GM21529 (cell line): ENCODE data around the gene HOXA6.

Source experiments
- ATAC-seq: cut with Tn5 transposase; IDR thresholded peaks from one replicate; pipeline ENCODE4 v1.9.1; 2021; ENCODE audit not compliant: unreplicated experiment

Gene HOXA6

DNA sequence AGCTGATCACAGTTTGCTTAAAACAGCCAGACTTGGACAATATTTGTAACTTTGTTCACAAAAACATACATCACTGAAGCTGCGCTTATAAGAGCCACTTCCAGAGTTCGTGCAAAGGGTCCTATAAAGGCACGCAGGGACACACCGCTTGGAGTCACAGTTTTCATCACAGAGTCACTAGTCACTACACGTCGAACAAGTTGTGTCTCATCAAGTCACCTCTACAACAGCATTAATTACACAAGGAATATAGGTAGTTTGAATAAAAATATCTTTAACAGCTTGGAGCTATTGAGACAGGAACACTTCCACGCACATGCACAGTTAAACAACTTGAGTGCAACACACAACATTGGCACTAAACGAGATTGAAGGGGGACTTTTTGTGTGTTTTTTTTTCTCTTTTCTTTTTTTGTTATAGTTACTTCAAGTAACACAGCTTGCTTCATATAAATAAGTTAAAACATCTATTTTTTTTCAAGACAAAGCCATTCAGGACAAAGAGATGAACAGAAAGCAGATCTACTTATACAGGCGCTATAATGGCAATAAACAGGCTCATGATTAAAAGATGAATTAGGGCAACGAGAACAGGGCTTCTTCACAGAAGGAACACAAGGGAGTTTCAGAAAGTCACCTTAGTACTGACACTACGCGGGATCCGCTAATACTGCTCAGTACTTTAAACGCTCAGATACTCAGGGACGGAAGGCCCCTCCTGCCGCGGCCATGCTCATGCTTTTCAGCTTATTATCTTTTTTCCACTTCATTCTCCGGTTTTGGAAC lies 6.2 kb downstream of the HOXA6 start:
- no peak for ATAC-seq

DNA sequence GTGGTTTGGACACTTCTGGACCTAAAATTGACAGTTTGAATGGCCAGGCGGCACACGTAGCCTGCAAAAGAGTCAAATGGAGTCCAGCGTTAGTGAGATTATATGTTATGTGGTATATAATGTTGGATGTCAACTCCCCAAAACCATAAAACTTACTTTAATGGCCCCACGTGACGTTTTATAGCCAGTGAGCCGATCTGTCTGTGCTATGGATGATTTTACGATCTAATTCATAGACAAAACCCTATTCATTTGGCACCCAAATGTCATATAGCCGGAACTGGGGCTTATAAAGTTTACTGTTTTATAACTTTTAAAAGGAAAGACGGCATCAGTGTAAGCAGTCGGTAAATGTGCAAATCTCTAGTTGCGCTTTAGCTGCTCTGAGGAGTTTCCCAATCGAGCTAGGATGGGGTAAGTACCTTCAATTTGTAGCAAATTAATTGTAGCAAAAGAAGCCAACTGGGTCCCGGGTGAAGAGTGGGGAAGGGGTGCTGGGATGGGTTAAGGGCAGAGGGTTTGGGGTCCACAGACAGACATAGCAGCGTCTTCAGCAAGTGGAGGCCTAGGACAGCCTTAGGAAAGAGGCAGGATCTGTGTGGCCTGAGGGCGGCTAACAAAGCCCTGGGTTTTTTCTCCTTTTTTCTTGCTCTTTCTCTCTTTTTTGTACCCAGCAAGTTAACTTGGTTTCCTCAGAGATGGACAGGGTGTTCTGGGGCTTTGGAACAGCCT lies 7.3 kb downstream of the HOXA6 start:
- ATAC-seq, result no peak

DNA sequence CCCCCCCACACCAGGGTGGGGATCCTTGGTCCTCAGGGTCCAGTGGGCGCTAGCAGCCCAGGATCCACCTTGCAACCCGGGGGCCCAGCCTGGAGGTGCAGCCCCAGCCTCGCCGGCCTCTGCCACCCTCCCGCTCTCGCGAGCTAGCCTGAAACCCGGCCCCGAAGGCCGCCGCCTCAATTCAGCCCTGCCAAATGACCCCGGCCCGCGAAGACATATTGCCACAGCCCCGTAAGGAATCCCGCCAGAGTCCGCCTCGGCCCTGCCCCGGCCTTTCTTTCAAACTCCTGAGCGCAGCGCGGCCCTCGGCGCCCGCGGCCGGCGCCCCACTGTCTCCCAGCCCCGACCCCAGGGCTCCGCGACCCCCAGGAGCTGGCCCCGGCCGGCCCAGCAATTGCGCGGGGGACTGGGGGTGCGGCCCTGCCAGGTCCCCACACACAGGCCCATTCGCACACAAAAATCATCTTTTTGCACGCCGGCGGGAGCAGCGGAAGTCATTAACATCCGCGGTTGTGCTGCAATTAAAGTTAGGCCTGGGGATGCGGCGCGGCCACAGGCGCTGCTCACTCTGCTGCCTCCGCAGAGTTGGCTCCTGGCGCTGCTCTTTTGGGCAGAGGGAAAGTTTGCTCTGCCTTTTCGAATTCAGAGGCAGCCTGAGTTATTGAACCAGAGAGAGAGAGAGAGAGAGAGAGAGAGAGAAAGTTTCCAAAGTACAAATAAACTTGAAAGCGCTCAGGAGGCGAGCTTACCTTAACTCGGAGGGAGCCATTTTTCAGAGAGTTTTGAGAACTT lies 8.0 kb downstream of the HOXA6 start:
- no peak for ATAC-seq

DNA sequence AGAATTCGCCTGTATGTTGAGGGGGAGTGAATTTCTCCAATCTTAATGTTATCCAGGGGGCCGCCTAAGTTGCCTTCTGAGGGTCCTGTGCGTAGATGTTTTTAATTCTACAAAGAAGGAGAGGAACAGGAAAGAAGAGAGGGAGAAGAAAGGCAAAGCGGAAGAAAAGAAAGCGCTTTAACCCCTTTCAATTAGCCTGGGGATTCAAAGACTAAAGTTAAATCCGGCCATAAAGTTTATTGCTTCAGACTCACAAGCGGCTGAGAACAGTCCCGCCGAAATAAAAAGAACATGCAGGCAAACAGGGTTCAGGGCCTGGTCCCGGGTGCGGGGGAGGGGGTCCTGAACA lies 8.6 kb downstream of the HOXA6 start:
- no peak for ATAC-seq

DNA sequence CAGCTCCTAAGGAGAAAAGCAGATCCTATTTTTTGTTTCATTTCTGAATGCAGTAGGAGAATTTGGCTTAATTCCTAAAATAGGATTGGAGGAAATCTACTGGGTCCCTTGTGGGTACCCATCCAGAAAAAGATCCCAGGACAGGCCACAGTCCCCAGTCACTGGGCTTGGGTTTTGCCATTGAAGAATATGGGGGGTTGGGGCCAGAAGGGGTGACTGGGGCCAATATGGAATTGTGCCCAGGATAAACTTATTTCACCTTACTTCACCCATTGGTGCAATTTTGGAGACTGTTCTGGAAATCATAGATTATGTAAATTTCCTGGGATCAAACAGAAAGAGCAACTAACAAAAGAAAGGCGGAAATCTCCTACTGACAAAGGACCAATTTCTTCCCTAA lies 9.1 kb downstream of the HOXA6 start:
- no peak for ATAC-seq

DNA sequence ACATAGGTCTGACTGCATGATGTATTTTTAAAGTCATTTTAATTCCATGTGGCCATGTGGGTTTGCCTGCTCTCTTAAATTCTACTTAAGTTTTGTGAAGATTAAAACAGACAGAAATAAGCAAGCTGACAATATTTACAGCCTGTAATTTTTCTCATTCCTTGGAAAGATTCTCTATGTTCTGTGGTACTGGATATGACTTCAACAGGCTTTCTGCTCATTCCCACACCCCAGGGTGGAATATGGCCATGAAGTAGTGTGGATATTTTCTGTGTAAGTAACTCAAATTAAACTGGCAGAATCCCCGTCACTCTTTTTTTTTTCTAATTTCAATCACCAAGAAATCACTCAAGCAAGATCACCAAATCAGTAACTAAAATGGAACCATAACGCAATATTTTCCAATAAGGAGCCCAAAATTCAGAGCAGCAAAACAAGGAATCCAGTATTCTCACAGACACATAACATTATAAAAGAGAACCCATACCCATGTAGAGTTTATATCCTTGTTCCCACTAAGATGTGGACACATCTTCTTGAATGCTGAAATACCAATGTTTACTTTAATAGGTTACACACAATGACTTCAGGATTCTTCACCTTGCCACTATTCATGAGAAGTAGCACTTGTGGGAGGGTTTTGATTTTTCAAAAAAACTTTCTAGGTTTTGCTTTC lies 9.8 kb downstream of the HOXA6 start:
- ATAC-seq, result no peak

DNA sequence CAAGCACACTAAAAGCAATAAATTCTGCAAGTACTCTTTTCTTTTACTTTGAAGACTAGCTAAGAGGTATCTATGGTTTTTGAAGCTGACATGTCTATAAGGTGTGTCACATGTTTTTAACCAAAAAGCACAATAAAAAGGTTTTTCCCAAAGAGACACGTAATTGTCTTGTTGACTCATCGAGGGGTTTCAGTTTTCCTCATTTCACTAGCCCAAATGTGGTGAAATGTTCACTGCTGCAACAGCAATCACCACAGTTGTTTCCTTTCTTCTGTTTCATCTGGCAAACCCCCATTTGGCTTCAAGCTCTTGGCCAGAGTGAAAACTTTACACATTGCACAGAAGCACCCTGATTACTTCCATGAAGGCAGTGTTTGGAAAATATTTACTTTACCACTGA lies 13.2 kb downstream of the HOXA6 start:
- ATAC-seq, result peak; percentile 50

DNA sequence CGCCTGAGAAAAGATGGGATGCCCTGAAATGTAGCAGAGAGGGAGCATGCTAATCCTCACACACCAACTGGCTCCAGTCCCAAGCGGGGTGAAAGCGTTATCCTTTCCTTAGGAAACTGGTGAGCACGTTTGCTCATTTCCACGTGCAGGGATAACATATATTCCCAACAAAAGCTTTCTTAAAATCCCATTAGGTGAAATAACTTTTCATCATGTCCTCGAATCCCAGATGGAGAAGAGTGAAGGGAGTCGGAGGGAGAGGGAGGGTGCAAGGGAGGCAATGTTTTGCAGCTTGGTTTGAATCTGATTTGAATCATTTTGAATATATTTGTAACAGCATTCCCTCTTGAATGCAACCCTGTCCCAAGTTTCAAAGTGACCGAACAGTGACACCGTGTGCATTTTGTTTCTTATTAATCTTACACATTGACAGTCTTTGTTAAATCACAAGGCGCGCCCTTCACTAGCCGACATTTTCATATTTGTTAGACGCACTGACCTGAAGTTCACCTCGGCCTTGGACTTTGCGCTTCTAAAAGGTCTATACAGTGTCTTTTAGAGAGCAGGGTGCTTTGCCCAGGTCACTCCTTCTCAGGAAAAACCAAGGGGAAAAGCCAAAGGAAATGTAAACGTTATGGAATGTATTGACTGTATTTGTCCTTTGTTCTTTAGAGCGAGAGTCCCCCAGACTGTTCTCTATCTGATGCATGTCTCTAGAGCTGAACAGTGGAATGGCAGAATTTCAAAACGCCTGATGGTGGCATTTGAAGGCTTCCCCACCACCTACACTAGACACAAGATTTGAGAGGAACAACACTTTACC lies 14.0 kb downstream of the HOXA6 start:
- ATAC-seq, result no peak

DNA sequence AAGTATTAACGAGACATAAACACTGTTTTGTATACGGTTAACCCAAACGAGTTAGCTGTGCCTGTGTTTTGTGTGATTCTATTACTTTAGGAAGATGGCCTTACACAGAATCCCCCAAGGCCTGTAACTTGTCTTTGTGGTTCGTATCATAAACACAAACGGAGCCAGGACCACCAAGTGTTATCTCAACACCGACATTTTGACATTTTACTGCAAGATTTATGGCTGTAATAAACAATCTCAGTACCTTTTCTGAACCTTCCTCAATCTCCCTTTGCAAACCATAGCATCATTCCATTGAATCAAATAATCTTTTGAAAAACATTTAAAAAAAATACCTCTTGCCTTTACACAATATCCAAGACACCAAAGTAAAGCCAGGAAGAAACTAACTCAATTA lies 14.6 kb downstream of the HOXA6 start:
- no peak for ATAC-seq

DNA sequence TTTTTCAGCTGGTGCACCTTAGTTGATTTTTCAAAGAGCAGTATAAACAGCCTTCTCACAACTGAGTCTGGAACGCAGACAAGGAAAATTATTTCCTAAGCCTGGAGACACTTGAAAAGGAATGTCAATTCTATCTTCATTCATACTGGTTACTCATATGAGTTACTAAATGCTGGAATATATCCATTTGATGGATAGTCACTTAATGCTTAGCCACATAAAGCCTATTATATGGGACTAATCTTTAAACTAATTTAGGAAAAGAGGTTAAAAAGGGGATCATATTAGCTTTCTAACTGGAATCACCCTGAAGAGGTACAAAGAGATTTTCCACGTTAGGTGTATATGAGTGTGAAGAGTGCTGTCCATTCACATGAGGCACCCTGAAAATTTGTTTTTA lies 15.4 kb downstream of the HOXA6 start:
- ATAC-seq, result no peak

DNA sequence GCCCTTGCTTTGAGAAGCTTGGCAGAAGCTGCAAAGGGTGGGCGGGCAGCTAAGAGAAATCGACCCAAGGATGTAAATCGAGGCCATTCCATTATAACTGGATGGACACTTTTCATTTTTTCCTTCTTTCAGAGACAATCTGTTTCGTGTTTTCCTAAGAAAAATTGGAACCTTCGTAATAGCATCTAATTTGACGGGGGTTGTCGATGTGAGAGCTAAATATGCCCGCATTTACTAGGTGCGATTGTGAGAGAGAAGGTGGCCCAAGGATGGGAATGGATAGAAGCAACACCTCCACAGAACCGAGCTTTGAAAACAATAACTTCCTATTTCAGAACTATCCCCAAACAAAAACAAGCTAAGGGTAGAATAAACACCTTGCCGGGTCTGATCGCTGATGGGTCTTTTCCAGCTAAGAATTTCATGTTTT lies 16.2 kb downstream of the HOXA6 start:
- no peak for ATAC-seq

DNA sequence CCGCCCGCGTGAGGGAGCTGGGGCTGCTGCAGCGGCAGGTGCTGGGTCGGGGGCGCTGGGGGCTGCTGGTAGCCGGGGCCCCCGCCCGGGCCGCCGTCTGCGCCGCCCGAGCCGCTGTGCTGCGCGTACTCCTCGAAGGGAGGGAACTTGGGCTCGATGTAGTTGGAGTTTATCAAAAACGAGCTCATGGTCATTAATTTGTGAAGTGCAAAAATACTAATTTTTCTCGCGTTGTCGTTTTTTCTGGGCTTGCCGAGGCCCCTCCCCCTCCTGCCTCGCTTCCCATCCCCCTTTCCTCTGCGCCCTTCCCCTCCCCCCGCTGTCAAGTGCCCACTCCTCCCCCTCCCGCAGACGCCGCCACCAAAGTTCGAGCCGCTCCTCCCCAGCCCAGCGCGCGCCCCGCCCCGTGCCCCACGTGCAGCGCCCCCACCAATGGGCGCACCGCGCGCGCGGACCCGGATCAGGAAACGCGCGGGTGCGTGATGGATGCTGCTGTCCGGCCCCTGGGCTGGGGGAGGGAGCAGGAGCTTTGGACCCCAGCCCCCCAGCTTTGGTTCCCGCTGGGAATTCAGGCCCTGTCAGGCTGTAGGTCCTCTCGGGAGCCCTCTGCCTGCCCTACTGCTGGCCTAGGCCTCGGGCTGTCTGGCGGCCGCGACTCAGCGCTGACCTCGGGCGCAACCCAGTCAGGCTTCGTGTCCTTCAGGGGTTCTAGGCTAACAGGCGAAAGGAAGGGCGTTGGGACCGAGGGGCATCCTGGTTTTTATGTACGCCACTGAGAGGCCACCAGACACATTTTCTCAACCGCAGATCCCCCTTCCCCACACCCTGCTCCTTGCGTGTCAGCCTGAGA lies 16.8 kb downstream of the HOXA6 start, which contains the start of gene HOXA4:
TSS of gene HOXA4 (minus strand) at position 218 of the 850 bp plus-strand sequence. CDS start at position 194, 24 bp downstream.
- ATAC-seq, result peak; percentile 73

DNA sequence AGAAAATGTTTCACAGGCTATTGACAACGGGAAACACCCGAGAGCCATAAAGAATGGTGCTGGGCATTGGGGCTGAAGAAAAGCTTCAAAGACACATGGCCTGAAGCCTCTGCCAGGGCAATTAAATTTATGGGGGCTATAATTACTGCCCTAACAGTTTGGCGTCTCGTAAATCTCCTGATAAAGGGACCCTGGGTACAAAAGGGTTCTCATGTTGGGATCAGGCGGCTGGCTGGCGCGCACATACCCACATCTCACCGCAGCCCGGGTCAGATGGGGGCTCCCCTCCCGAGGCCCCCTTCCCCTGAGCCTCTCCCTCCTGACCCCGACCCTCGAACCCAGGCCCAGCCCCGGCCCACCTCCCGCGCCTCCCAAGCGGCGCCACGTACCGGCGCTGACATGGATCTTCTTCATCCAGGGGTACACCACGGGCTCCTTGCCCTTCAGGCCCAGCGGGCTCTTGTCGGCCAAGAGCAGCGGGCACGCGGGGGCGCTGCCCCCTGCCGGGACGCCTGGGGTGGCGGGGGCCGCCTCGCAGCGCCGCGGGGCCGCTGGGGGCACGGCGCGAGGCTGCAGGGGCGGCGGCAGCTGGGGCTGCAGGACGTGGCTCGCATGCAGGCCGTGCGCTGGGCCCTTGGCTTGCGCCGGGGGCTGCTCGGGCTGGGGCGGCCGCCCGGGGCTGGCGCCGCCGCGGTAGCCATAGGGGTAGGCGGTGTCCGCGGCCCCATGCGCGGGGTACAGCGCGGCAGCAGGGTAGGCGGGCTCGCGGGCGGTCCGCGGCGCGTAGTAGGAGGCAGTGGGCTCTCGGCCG lies 17.6 kb downstream of the HOXA6 start:
- ATAC-seq, result no peak

DNA sequence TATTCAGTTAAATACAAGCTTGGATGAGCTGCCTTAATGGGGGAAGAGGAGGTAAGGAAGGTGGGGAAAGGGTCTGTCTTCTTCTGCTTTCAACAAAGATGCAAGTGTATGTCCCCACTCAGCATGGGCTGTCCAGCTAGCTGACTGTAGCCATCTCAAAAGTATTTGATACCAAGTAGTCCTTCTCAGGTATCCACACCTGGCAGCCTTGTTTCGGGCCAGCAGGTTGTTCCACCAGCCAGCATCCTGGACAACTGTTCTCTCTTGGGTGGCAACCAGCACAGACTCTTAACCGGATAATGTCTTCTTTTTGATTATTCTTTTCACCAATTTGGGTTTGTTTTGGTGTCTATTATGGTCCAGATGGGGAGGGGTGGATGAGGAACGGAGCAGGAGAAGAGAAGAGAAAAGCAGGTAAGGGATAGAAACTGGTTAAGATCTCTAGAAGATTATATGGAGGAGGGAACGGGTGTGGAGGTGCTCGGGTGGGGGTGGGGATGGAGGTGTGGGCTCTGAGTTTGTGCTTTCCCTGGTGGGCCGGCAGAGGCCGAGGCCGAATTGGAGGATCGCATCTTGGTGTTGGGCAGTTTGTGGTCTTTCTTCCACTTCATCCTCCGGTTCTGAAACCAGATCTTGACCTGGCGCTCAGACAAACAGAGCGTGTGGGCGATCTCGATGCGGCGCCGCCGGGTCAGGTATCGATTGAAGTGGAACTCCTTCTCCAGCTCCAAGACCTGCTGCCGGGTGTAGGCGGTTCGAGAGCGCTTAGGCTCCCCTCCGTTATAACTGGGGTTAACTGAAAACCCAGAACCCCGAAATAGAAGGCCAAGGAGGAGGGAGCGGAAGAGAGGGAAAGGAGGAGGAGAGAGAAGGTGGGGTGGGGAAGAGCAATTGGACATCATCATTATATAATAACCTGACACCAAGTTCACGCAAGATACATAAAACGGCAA lies 18.5 kb downstream of the HOXA6 start:
- ATAC-seq, result no peak

DNA sequence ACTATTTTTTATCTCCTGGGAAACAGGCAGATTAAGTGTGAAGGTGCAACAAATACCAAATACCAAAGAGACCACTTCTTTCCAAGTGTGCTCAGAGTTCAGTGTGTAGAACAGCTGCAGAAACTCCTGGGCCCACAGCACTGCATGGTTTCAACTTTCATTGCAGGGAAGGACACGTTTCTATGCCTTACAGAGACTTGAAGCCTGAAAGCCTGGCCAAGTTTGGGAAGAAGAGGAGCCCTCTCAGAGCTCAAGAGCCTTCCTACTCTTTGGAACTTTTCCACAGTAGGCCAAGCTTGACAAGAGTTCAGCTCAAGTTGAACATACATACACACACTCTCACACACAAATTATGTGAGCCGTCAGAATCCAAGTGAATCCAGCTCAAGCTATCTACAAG lies 19.5 kb downstream of the HOXA6 start:
- no peak for ATAC-seq

DNA sequence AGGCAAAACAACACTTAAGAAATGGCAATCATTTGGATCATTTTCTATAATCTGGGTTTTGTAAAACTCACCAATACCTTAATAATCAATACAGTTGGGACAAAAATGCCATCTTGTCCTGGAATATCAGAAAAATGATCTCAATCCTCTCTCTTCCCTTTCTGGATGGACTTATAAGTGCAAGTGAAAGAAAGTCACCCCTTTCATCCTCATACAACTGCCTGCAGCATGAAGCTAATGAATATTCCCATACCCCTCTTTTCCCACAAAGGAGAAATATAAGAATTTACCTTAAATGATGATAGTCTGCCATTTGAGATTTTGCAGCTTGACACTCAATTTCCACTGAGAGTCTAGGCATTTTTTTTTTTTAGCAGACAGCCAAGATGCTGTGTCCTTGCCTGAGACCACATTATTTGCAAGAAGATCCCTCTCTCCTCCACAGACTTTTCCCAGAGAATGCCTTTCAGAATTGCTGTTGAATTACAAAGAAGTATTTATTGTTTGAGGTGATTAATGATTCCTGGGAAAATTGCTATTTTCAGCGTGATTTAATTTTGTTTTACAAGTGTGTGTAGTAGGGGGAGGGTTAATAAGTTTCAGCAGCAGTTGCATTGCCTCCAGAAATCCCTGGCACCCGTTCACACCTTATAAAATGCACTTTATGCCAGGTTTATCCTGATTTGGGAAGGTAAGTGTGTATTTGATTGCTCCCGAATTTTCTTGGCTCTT lies 20.8 kb downstream of the HOXA6 start:
- no peak for ATAC-seq

DNA sequence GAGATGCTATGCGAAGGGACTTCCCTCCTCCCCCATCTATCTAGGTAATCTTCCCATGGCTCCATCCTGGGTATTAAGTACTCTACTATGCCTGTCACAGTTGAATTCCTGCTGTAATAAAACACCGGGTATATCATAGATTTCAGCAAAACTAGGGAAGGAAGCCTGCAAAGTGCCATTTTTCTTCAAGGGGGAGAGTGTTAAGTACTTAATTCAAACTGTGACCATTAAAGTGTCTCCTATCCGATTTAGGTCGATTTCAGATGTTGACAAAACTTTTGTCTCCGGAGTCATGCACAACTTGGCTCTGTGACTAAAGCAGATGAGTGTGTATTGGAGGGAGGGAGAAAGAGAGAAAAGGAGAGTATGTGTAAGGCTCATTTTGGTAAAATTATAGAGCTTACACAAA lies 21.6 kb downstream of the HOXA6 start:
- no peak for ATAC-seq
